Measurements from ENCODE around the gene MYO3B. TPM values are rescaled to one million over a fixed set of nuclear protein-coding genes. Genes with fewer than 3 reads are reported as not detected.
"Not testable (repeated sequence)": the region's sequence is repeated elsewhere in the genome, so short reads cannot be mapped to it uniquely, and the experiment has no call there.

MYO3B gene
- total RNA-seq, 2 donors from 2014 or later = 0.31 TPM; not detected in 1

DNA sequence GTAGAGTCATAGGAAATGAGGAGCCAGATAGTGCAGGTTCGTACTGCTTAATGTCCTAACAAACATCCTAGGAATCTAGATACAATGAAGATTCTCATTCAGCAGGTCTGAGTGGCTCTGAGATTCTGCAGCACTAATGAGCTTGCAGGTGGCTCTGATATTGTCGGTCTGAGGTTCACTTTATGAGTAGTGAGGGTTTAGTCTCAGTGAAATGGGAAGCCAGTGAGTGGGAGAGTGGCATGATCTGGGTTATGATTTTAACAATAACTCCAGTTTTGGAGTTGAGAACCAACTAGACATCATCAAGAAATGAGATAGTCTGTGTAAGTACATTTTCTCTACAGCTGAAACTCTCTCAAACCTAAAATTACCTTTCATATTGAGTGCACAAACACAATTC lies 370.4 kb downstream of the MYO3B start:
- peaks cover 17% of the 10 kb centered on the region for H3K9me3 Mint-ChIP-seq
- DNase-seq (ENCODE audit: low spot score) (no peak), ATAC-seq (no peak)
- H3K4me1 Mint-ChIP-seq (ENCODE audit: low read depth in 2 of 2) = no peaks in the 10 kb centered on the region
- H3K27ac Mint-ChIP-seq = no peak overlapping the region
- H3K36me3 Mint-ChIP-seq = peaks cover 9% of the 10 kb centered on the region
- peaks cover 5 to 8% of the 10 kb centered on the region in 2 donors for H3K27me3 Mint-ChIP-seq
- no peak overlapping the region for H3K4me3 Mint-ChIP-seq

DNA sequence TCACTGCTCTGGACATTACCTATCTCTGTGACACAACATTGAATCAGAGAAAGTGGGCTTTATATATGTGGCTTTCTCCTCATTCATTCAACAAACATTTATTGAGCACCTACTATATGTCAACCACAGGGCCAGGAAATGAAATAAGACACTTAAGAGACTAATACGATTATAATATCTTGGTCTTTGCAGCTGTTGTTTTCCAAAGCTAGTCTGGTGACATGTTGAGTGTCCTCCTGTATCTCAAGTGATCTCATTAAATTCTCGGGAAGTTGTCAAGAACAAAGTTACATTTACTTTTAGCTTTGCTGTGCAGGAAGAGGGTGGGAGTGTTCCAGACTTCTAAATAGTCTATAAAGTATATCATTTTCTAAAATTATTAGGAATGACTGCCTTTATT lies 372.6 kb downstream of the MYO3B start:
- no peak for ATAC-seq
- H3K9me3 Mint-ChIP-seq = peaks cover 17% of the 10 kb centered on the region
- H3K4me1 Mint-ChIP-seq (ENCODE audit: low read depth in 2 of 2) = no peaks in the 10 kb centered on the region
- no peak overlapping the region for H3K27ac Mint-ChIP-seq
- no peak overlapping the region for H3K4me3 Mint-ChIP-seq
- peaks cover 9% of the 10 kb centered on the region for H3K36me3 Mint-ChIP-seq
- DNase-seq (ENCODE audit: low spot score) = no peak
- peaks cover 2 to 8% of the 10 kb centered on the region in 2 donors for H3K27me3 Mint-ChIP-seq

DNA sequence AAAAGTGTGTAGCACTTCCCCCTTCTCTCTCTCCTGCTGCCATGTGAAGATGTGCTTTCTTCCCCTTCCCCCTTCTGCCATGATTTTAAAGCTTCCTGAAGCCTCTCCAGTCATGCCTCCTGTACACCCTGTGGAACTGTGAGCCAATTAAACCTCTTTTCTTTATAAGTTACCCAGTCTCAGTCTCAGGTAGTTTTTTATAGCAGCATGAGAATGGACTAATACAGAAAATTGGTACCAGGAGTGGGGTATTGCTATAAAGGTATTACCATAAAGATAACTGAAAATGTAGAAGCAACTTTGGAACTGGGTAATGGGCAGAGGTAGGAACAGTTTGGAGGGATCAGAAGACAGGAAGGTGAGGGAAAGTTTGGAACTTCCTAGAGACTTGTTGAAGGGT lies 374.0 kb downstream of the MYO3B start:
- not testable (repeated sequence) for H3K36me3 Mint-ChIP-seq; H3K27me3 Mint-ChIP-seq; DNase-seq (ENCODE audit: low spot score); H3K27ac Mint-ChIP-seq; ATAC-seq; H3K4me3 Mint-ChIP-seq; H3K4me1 Mint-ChIP-seq (ENCODE audit: low read depth in 2 of 2)
- peaks cover 13% of the 10 kb centered on the region for H3K9me3 Mint-ChIP-seq

DNA sequence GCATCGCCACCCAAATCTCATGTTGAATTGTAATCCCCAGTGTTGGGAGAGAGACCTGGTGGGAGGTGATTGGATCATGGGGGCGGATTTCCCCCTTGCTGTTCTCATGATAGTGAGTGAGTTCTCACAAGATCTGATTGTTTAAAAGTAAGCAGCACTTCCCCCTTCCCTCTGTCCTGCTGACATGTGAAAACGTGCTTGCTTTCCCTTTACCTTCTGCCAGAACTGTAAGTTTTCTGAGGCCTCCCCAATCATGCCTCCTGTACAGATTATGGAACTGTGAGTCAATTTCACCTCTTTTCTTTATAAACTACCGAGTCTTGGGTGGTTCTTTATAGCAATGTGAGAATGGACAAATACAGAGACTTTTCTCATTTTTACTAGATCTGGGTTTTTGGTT lies 375.8 kb downstream of the MYO3B start:
- Mint-ChIP-seq H3K9me3 (peaks cover 10% of the 10 kb centered on the region), H3K4me3 (no peak overlapping the region), H3K36me3 (peaks cover 9% of the 10 kb centered on the region), H3K4me1 (ENCODE audit: low read depth in 2 of 2) (no peaks in the 10 kb centered on the region), H3K27me3 (peaks cover 0 to 3% of the 10 kb centered on the region in 2 donors), H3K27ac (no peak overlapping the region)
- DNase-seq (ENCODE audit: low spot score) = no peak
- no peak for ATAC-seq

DNA sequence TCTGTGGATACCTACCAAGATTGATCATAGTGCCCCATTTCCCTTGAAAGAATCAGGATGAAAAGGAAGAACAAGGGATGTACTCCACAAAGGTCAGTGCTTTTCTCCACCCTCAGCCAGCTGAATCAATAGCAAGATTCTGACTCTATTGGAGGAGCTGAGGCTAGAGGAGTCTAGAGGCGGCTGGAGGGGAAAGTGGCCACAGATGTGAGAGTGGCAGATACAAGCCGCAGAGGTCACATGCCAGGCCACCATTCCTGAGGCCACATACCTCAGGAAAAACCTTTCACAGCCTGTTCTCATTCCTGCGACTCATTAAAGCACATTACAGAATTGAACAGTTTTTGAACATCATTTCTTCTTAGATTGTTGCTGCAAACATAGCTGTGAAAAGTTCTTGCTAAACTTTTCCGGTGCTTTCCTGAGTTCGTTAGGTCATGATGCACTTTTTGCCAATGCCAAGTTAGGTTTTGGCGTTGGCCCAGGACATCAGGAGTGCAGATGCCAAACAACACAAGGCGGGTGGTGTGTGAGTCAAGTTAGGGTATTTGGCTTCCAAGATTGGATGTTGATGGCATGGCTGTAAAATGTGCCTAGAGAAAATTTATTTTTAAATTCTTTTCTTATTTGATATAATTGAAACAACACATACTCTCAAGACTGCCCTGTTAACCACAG lies 376.5 kb downstream of the MYO3B start:
- H3K27me3 Mint-ChIP-seq = peaks cover 2 to 5% of the 10 kb centered on the region in 2 donors
- no peaks in the 10 kb centered on the region for H3K4me1 Mint-ChIP-seq (ENCODE audit: low read depth in 2 of 2)

DNA sequence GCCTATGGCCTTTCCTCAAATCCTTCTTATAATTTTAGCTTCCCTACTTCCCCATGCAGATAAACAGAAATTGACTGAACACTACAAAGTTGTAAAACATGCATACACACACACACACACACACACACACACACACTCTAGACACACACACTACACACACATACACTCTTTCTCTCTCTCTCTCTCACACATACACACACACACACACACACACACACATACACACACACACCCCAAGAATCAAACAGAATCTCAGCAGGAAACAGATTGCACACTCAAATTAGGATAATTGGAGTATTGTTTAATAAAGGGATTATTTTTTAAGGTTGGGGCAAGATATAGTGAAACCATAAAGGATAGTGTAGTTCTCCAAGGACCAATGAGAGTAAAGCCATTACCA lies 385.0 kb downstream of the MYO3B start:
- DNase-seq (ENCODE audit: low spot score) (no peak), ATAC-seq (no peak)
- no peaks in the 10 kb centered on the region for H3K36me3 Mint-ChIP-seq
- no peak overlapping the region for H3K27ac Mint-ChIP-seq
- H3K27me3 Mint-ChIP-seq = peaks cover 18 to 20% of the 10 kb centered on the region in 2 donors
- no peaks in the 10 kb centered on the region for H3K9me3 Mint-ChIP-seq
- no peak overlapping the region for H3K4me3 Mint-ChIP-seq
- no peaks in the 10 kb centered on the region for H3K4me1 Mint-ChIP-seq (ENCODE audit: low read depth in 2 of 2)

More for the DNA sequence above, 376.5 kb downstream of the MYO3B start:
- H3K36me3 Mint-ChIP-seq = peaks cover 9% of the 10 kb centered on the region
- no peak overlapping the region for H3K27ac Mint-ChIP-seq
- DNase-seq (ENCODE audit: low spot score) (no peak), ATAC-seq (no peak)
- peaks cover 10% of the 10 kb centered on the region for H3K9me3 Mint-ChIP-seq
- no peak overlapping the region for H3K4me3 Mint-ChIP-seq

DNA sequence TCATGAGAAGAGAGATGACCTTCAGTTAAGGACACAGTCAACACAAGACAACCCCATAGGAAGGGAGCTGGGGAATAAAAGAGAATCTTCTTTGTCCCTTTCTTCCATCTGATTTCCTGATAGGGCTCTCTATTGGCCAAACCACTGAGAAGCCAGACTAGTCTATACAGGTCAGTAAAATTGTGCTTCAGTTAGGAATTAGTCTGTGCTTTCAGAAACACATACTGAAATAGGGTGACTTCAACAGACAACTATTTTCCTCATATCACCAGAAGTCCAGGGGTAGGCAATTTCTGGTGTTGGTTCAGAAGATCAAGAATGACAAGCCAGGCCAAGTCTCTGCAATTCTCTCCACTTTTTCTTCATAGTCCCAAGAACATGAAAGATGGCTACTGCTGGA lies 385.5 kb downstream of the MYO3B start:
- no peak overlapping the region for H3K27ac Mint-ChIP-seq
- ATAC-seq = no peak
- H3K36me3 Mint-ChIP-seq = no peaks in the 10 kb centered on the region
- no peaks in the 10 kb centered on the region for H3K4me1 Mint-ChIP-seq (ENCODE audit: low read depth in 2 of 2)
- no peak overlapping the region for H3K4me3 Mint-ChIP-seq
- no peaks in the 10 kb centered on the region for H3K9me3 Mint-ChIP-seq
- DNase-seq (ENCODE audit: low spot score) = no peak
- peaks cover 18 to 20% of the 10 kb centered on the region in 2 donors for H3K27me3 Mint-ChIP-seq

DNA sequence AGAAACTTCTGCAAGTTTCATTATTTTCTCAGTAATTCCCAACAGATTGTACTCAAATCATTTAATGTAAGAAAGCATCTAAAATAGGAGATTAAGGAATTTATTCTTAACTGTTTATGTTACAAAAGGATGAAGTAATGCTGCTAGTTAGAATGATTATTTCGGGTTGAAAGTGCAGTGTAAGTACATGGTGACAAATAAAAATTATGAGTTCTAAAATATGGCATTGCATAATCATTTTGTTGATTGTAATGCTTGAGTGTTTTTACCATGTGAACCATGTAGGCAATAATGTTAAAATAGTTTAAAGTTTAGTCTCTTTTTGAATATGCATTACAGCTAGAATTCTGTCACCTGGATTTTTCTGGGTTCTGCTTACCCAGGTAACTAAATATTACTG lies 388.2 kb downstream of the MYO3B start:
- H3K4me1 Mint-ChIP-seq (ENCODE audit: low read depth in 2 of 2) = no peaks in the 10 kb centered on the region
- no peak for ATAC-seq

DNA sequence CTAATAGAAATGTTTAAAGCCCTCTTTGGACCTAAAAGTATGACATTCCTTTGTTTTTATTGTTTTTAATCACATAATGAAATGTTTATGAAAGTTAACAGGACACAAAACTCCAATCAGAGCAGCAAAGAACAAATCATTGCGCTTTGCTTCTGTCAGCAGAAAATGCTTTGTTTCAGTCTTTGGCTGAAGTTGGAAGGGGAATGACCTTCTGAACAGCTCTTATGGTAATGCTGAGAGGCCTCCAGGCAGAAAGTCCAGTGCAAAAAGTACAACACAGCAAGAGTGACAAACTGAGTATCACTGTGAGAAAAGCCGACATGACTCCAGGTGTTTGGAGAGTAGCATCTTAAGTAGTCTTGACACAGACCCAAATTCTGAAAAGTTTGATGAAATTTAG lies 389.5 kb downstream of the MYO3B start:
- Mint-ChIP-seq H3K9me3 (no peaks in the 10 kb centered on the region), H3K4me3 (no peak overlapping the region), H3K4me1 (ENCODE audit: low read depth in 2 of 2) (no peaks in the 10 kb centered on the region), H3K36me3 (no peaks in the 10 kb centered on the region), H3K27me3 (peaks cover 10 to 17% of the 10 kb centered on the region in 2 donors), H3K27ac (no peak overlapping the region)
- ATAC-seq (no peak), DNase-seq (ENCODE audit: low spot score) (no peak)

More for the DNA sequence above, 388.2 kb downstream of the MYO3B start:
- Mint-ChIP-seq H3K27me3 (peaks cover 9 to 12% of the 10 kb centered on the region in 2 donors), H3K9me3 (no peaks in the 10 kb centered on the region), H3K4me3 (no peak overlapping the region), H3K36me3 (no peaks in the 10 kb centered on the region), H3K27ac (no peak overlapping the region)
- no peak for DNase-seq (ENCODE audit: low spot score)

DNA sequence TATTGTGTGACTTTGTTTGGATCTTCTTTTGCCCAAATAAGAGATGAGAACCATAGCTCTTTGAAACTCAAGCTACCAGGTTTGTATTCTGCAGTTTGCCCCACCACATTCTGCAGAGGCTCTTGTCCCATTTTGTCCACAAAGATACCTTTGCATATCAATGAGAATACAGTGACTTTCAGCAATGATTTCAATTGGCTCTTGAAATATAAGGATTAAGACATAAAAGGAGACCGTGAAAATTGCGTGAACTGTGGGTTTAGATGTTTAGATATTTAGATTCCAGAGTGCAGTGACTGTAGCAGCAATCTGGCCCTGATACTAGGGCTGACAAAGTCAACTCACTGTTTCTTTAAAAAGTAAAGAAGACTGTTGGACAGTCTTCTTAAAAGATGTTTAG lies 390.6 kb downstream of the MYO3B start:
- ATAC-seq = no peak

DNA sequence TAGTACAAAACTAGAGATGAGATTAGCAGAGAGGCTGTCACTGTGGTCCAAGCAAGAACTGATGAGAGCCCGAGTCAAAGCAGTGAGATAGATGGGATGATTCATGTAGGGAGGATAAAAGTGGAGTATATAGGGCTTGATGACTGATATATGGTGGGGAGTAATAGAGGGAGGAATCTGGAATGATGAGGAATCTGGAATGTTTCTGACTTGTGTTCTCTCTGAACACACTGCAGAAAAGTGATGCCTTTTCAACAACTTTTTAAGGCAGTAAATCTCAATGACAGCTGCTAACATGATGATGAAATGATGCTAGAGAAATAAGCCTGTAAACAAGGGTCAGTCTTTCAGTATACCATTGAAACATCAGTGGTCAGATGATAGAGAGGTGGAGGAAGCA lies 393.7 kb downstream of the MYO3B start:
- Mint-ChIP-seq H3K9me3 (no peaks in the 10 kb centered on the region), H3K4me1 (ENCODE audit: low read depth in 2 of 2) (no peaks in the 10 kb centered on the region), H3K36me3 (no peaks in the 10 kb centered on the region), H3K4me3 (no peak overlapping the region), H3K27ac (no peak overlapping the region), H3K27me3 (peaks cover 9 to 17% of the 10 kb centered on the region in 2 donors)
- ATAC-seq (no peak), DNase-seq (ENCODE audit: low spot score) (no peak)

More for the DNA sequence above, 390.6 kb downstream of the MYO3B start:
- peaks cover 9 to 17% of the 10 kb centered on the region in 2 donors for H3K27me3 Mint-ChIP-seq
- no peak overlapping the region for H3K27ac Mint-ChIP-seq
- no peaks in the 10 kb centered on the region for H3K4me1 Mint-ChIP-seq (ENCODE audit: low read depth in 2 of 2)
- H3K9me3 Mint-ChIP-seq = no peaks in the 10 kb centered on the region
- DNase-seq (ENCODE audit: low spot score) = no peak
- H3K36me3 Mint-ChIP-seq = no peaks in the 10 kb centered on the region
- H3K4me3 Mint-ChIP-seq = no peak overlapping the region

DNA sequence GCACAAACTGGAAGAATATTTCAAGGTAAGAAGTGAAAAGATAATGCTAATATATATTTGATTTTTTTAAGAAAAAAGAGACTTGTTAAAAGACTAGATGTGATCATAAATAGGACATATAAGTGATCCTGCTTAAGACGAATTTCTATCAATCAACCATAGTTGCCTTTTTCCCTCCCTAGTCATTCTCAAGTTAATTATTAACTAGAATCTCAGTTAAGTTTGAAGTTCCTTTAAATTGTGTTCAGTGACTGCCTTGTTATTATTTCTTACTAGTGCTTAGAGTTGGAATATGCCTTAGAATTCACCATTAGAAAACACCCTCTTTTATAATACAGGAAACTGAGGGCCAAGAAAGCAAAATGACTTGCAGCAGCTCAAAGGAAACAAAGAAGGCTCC lies 395.7 kb downstream of the MYO3B start:
- DNase-seq (ENCODE audit: low spot score) = no peak
- H3K4me1 Mint-ChIP-seq (ENCODE audit: low read depth in 2 of 2) = no peaks in the 10 kb centered on the region
- no peak overlapping the region for H3K27ac Mint-ChIP-seq
- H3K36me3 Mint-ChIP-seq = no peaks in the 10 kb centered on the region
- no peaks in the 10 kb centered on the region for H3K9me3 Mint-ChIP-seq
- H3K27me3 Mint-ChIP-seq = peaks cover 12 to 17% of the 10 kb centered on the region in 2 donors
- no peak for ATAC-seq
- no peak overlapping the region for H3K4me3 Mint-ChIP-seq

DNA sequence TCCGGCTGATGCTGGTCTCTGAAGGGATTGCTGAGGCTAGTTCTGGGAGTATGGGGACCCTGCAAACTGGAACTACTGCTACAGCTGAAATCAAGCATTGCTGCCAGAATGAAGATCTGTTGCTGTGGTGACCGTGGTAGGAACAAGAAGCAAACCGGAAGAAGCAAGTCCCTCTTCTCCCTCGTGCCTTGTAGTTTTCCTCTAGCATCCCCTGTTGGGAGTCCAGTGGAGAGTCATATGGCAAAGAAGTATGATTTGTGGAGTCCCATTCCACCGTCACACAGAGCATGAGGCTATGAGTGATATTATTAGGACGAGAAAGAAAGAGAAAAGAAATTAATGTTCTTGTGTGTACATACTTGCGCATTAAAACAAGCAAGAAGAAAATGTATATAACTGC lies 398.3 kb downstream of the MYO3B start:
- Mint-ChIP-seq H3K27ac (no peak overlapping the region), H3K9me3 (no peaks in the 10 kb centered on the region), H3K4me3 (no peak overlapping the region), H3K36me3 (no peaks in the 10 kb centered on the region), H3K4me1 (ENCODE audit: low read depth in 2 of 2) (no peaks in the 10 kb centered on the region), H3K27me3 (peaks cover 5 to 10% of the 10 kb centered on the region in 2 donors)
- ATAC-seq (no peak), DNase-seq (ENCODE audit: low spot score) (no peak)

DNA sequence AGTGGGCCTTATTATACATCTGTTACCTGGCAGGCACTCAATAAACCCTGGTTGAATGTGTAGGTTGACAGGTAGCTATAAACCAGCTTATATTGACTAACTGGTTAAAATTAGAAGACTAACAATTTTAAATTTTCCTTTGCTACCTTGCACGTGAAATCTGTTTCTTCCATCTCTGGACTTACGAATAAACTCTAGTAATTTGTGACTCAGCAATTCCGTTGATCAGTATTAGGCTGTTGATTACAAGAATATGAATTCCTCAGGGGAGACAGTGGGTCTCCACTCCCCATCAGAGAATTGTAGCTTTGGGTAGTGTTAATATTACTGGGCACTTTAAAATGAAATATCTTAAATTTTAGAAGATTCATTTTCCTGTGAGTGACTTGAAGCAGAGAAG lies 399.4 kb downstream of the MYO3B start:
- H3K27ac Mint-ChIP-seq = no peak overlapping the region
- no peaks in the 10 kb centered on the region for H3K4me1 Mint-ChIP-seq (ENCODE audit: low read depth in 2 of 2)
- peaks cover 0 to 6% of the 10 kb centered on the region in 2 donors for H3K27me3 Mint-ChIP-seq
- H3K9me3 Mint-ChIP-seq = no peaks in the 10 kb centered on the region
- DNase-seq (ENCODE audit: low spot score) (no peak), ATAC-seq (no peak)
- no peaks in the 10 kb centered on the region for H3K36me3 Mint-ChIP-seq
- H3K4me3 Mint-ChIP-seq = no peak overlapping the region

DNA sequence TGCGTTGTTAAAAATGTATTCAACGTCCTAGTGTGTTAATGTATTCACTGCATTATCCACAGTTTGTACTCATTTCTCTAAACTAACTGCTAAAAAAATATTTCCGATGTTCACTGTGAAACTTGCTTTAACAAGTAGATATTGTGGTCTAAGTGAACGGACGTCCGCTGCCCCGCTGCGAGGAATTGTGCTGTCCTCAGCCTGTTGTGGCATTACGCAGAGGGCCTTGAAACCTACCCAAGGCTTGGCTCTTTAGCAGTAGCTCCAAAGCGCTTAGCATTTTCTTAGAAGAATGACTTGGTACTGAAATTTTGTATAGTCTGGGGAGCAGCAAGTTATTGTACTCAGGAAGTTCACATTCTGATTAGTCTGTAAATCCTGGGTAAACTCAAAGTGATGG lies 400.7 kb downstream of the MYO3B start:
- peaks cover 0 to 3% of the 10 kb centered on the region in 2 donors for H3K27me3 Mint-ChIP-seq
- no peak overlapping the region for H3K27ac Mint-ChIP-seq
- no peak for DNase-seq (ENCODE audit: low spot score)
- ATAC-seq = no peak
- H3K36me3 Mint-ChIP-seq = no peaks in the 10 kb centered on the region
- H3K4me1 Mint-ChIP-seq (ENCODE audit: low read depth in 2 of 2) = no peaks in the 10 kb centered on the region
- no peaks in the 10 kb centered on the region for H3K9me3 Mint-ChIP-seq
- H3K4me3 Mint-ChIP-seq = no peak overlapping the region

Measured in natural killer cell treated with Interleukin-12 subunit alpha and Interleukin-12 subunit beta and Interleukin-15 and Interleukin-18, amount 100 ng/mL, for 72 hours (primary cell).